H54 (cell line): ENCODE measurements around the gene PRKACB.

Experiments
- DNase-seq: peaks from one replicate; pipeline ENCODE4 v3.0.0; 2011; ENCODE audit warnings: low spot score, mixed read lengths; ENCODE audit not compliant: insufficient read length
- FAIRE-seq: peaks from 3 replicates; lab custom pipeline; 2011; peaks lifted over from hg19 to GRCh38; lab: Jason Lieb, UNC
- POLR2A ChIP-seq: IDR thresholded peaks from 2 replicates; pipeline ENCODE4 v1.6.1; 2011; ENCODE audit warnings: low read depth, mild to moderate bottlenecking, low read length

Gene PRKACB

DNA sequence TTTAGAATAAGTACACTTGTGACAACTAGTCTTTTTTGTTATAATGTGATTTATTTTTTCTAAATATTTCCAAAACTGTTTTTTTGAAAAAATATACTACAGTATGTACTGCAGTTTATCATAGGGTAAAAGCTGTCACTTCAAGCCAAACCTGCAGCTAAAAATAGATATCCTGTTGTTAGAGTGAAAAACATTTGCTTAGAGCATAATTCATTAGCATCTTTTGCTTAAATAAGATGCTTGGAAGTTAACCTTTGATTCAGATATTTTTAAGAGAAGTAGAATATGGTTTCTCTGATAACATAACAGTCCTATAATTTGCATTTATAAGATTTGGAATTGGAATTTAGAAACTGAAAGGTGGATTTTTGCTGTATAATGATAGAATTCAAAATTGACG is 21.5 kb downstream of the PRKACB start:
- no peak for FAIRE-seq
- TF ChIP-seq POLR2A: no peak
- DNase-seq: no peak

DNA sequence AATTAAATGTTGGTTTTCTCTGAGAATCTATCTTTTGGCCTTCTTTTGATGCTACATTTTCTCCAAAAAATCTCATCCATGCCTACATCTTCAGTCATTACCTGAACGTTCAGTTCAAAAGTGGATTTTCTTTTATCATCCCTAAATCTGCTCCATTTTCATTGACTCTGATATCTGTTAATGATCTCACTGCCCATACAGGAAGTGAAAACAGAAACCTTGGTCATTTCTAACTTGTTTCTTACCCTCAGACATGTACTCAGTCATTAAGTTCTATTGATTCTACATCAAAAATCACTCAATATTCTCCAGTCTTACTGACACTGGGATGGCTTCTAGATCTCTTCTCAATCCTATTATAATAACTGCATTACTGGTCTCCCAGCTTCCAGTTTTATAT is 22.7 kb downstream of the PRKACB start:
- no peak for TF ChIP-seq POLR2A
- DNase-seq (no peak), FAIRE-seq (no peak)

DNA sequence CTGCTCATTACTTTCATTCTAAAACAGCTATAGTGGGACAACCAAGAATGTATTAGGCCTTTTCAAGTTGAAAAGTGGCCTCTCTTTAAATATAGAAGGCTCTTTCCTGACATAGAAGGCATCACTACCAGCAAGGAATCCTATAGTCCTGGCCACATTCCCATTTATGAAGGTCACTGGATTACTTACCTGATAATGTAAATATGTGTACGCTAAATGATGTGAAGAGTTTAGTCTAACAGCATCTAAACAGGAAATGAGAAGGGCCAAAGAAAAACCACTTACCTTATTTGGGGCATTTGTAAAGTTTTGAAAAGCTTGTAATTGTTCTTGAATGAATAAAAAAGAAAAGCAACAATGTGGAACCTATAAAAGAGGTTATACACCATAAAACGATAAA is 24.7 kb downstream of the PRKACB start:
- no peak for DNase-seq
- FAIRE-seq: no peak
- no peak for TF ChIP-seq POLR2A

DNA sequence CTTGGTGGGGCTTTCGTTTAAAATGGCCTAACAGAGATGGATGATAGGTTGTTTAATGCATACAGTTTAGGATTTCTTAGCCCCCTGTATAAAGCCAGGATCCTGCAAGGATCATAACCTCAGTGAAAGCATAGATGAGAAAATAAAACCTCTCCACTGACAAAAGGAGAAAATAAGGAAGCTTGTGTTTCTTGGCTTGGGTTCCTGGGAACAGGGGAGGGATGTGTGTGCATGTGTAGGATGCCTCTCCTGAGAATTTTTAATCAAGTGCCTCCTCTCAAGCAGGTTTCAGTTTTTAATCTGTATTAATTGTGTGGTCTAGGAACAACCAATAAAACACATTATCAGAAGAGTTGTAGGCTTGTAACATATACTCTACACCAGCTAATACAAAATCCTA is 26.1 kb downstream of the PRKACB start:
- TF ChIP-seq POLR2A: no peak
- FAIRE-seq (peak; percentile 27), DNase-seq (no peak)

DNA sequence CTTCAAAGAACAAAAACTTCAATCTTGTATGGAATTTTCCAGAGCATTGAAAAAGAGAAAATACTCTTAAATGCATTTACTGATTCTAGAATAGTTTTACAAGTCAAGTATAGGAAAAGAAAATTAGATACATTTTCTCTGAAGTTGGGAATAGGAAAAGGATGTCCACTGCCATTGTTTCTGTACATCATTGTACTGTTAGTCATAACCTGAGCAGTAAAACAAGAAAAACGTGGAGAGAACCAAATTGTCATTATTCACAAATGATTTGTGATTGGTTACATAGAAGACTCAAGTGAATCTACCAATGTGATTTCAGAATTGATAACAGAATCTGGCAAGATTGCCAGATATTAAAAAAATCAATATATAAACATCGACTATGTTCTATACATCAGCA is 27.4 kb downstream of the PRKACB start:
- no peak for TF ChIP-seq POLR2A
- FAIRE-seq: no peak
- no peak for DNase-seq

DNA sequence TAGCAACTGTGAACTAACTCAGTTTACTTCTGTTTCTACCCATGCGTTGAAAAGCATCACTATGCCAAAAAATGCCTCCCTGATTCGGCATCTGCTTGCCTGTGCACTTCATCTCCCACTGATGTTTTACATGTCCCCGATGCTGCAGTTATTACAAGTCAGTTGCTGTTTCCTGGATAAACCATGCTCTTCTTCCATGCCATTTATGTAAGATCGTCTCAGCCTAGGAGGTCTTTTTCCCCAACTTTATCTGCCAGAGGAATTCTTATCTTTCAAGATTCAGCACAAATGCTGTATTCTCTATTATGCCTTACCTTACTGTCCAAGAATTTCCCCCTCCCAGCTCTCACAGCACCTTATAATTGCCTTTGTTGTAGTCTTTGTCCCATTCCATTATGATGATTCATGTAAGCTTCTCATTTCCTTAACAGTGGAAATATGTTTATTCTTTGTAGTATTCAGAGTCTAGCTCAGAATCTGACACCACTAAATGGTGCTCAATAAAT is 30.0 kb downstream of the PRKACB start:
- DNase-seq (peak; percentile 1), FAIRE-seq (peak; percentile 92)

DNA sequence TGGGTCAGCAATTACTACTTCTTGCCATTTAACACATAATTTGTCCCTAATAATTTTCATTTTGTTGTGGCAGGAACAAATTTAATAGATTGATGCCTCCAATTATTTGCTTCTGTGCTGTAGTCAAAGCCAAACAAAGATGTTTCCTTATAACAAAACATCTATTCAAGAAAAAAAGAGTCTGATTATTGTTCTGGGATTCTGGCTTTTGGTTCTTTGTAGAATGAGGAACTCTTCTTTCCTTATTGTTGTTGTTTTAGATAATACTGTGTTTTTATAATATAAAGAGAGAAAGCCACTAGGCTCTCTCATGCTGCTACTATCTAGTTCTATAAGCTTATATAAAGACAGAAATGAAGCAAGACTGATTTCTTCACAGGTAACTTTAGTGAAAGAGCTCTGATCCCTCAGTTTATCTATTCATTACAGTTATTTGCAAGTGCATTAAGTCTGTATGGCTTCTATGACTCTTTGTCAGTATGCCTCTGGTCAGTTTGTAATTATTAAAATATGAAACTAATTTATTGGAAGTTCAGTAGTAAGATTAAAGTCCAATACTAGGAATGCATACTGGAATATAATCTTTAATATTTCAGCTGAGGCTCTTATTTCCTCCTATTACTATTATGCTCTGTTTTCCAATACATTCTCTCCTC is 37.4 kb downstream of the PRKACB start:
- DNase-seq (no peak), FAIRE-seq (no peak)
- TF ChIP-seq POLR2A: no peak

More for the DNA sequence above, 30.0 kb downstream of the PRKACB start:
- no peak for TF ChIP-seq POLR2A

DNA sequence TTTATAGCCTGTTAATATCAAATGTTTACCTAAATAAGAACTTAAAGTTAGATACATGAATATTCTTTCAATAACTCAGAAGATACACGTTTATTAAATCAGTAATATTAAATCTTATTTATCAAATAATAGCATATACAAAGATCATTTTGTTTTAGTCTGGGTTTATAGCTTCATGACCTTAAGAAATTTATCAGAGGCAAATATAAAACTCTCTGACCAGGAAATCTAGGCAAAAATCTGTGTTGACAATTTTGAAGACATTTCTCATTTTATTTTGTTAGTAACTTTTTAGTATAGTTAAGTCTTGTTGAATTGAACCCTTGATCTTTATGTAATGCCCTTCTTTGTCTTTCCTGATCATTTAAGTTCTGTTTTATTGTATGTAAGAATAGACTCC is 46.4 kb downstream of the PRKACB start:
- FAIRE-seq: no peak
- DNase-seq: no peak
- no peak for TF ChIP-seq POLR2A

DNA sequence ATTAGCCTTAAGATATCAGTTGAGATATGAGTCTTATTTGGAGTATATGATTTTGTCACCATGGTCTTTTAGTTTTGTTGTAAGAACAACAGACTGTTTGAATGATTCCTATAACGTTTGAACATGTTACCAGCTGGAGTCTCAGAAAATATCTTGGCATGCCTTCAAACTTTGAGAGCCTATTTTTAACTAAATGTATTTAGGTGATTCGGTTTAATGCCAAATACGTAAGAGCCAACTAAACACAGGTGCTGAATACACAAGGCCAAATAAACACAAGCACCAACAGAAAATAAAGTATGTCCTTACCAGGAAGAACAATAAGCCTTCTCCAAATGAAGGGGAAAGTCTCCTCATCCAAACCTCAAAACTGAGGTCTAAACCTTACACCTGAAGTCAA is 48.6 kb downstream of the PRKACB start:
- FAIRE-seq (peak; percentile 23), DNase-seq (no peak)
- no peak for TF ChIP-seq POLR2A

DNA sequence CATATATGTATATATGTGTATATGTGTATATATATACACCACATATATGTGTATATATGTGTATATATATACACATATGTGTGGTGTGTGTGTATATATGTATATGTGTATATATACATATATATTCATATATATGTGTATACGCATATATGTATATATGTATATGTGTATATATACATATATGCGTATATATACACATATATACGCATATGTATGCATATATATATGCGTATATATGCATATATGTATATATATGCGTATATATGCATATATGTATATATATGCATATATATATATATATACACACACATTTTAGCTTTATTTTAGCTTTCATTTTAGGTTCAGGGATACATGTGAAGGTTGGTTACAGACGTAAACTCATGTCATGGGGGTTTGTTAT is 54.8 kb downstream of the PRKACB start:
- no peak for FAIRE-seq
- DNase-seq: no peak
- no peak for TF ChIP-seq POLR2A

DNA sequence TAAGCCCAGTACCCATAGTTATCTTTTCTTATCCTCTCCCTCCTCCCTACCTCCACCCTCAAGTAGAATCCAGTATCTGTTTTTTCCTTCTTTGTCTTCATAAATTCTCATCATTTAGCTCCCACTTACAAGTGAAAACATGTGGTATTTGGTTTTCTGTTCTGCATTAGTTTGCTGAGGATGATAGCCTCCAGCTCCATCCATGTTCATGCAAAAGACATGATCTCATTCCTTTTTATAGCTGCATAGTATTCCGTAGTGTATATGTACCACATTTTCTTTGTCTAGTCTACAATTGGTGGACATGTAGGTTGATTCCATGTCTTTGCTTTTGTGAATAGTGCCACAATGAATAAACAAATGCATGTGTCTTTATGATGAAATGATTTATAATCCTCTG is 55.2 kb downstream of the PRKACB start:
- no peak for TF ChIP-seq POLR2A
- DNase-seq: no peak
- FAIRE-seq: no peak

DNA sequence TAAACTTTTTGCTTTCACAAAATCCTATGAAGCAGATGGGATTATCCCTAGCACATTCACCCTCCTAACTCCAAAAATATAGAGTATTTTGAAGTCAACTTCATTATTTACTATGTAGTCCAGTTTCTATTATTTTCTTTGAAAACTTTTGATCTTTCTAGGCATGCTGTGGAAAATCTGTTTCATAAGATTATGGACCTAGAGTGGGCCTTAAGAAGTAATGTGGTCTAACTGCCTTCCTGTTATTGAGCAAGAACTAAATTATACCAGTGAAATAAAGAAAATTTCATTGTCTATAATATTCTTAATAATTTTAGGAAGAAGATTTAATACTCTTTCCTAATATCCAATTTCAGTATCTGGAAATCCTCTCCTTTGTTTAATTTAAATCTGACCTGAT is 58.1 kb downstream of the PRKACB start:
- TF ChIP-seq POLR2A: no peak
- DNase-seq (no peak), FAIRE-seq (no peak)

DNA sequence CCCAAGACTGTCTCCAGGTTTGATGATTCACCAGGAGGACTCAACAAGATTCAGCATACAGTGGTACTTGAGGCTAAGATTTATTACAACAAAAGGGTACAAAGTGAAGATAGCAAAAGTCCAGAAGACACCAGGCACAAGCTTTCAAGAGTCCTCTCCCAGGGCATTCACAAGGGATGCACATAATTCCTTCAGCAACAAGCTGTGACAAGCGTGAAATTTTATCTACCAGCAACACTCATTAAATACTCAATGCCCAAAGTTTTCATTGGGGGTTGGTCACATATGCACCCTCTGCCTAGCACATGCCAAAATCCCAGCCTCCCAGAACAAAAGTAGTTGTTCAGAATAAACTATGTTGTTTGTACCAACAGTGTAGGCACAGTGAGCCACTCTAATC is 62.3 kb downstream of the PRKACB start:
- FAIRE-seq (no peak), DNase-seq (no peak)
- no peak for TF ChIP-seq POLR2A

DNA sequence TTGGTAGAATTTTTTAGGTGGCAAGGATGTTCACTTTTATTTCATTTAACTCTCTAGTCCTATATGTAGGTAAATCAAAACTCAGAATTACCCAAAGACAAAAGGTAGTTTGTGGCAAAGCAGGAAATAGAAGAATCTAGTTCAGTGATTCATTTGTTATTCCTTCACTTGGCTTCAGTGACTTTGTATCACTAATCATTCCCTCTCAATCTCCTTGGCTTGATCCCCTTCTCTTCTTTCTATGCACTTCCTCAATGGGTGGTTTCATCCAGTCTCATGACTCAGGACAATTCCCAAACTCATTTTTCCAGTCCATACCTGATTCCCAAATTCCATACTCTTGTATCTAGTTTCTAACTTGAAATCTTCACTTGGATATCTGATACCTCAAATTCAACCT is 64.9 kb downstream of the PRKACB start:
- no peak for DNase-seq
- peak; percentile 69 for FAIRE-seq
- no peak for TF ChIP-seq POLR2A

DNA sequence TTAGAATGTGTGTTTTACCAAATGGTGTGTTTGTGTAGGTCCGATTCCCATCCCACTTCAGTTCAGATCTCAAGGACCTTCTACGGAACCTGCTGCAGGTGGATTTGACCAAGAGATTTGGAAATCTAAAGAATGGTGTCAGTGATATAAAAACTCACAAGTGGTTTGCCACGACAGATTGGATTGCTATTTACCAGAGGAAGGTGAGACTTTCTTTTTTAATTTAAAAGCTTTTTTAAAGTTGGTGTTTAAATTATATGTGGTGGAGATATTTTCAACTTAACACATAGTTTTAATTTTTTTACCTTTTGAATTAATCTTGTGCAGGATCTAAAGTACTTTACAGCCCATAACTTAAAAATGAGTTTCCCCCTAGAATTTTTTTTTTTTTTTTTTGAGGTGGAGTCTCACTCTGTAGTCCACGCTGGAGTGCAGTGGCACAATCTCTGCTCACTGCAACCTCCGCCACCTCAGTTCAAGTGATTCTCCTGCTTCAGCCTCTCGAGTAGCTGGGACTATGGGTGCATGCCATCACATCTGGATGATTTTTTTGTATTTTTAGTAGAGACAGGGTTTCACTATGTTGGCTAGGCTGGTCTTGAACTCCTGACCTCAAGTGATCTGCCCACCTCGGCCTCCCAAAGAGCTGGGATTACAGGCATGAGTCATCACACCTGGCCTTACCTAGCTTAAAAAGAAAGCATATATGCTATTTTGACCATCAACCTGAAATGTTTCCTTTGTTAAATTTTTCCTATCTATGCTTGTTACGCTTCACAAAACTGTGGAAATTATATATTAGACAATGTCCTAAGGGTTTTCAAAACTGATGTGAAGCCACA is 70.3 kb downstream of the PRKACB start:
- DNase-seq (no peak), FAIRE-seq (no peak)
- no peak for TF ChIP-seq POLR2A

DNA sequence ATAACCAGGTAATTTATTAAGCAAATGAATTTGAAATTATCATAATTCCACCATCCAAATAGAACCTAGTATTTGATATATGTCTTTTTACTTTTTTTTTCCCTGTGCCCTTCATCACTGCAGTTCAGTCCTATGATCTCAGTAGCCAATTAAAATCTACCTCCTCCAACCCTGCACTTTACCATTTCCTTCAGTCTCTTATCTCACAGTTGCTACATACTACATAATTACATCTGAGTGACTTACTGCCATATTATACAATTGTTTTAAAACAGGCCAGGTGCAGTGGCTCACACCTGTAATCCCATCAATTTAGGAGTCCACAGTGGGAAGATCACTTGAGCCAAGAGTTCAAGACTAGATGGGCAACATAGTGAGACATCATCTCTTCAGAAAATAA is 73.2 kb downstream of the PRKACB start:
- no peak for DNase-seq
- TF ChIP-seq POLR2A: no peak
- no peak for FAIRE-seq
